SIG-M5 treated with dmso at 0.1 percent for 504 hours (cell line): ENCODE data around the gene MYL7.
A peak's percentile ranks its signal among the peaks of the same experiment; 100 is the strongest.

Source experiments
- DNase-seq: peaks from one replicate; lab custom pipeline; 2025; ENCODE audit not compliant: unreplicated experiment; lab: John Stamatoyannopoulos, UW

MYL7 gene

GRCh38 chr7:44112997-44113763 lies 28.0 kb downstream of the MYL7 start:
- DNase-seq, result no peak

GRCh38 chr7:44112231-44112996 lies 28.7 kb downstream of the MYL7 start:
- DNase-seq, result no peak

- DNase-seq, result no peak
These were observed 29.4 kb downstream of the MYL7 start for GRCh38 chr7:44111761-44112160.

GRCh38 chr7:44110719-44111635 lies 30.2 kb downstream of the MYL7 start:
- no peak for DNase-seq

- DNase-seq, result no peak
These were observed 31.1 kb downstream of the MYL7 start for GRCh38 chr7:44109991-44110390.

- DNase-seq, result no peak
These were observed 32.1 kb downstream of the MYL7 start for GRCh38 chr7:44108768-44109750.

- no peak for DNase-seq
These were observed 33.0 kb downstream of the MYL7 start for GRCh38 chr7:44107961-44108767.

GRCh38 chr7:44107116-44107960 lies 33.8 kb downstream of the MYL7 start:
- DNase-seq, result no peak

GRCh38 chr7:44106311-44107065 lies 34.6 kb downstream of the MYL7 start:
- DNase-seq, result no peak

GRCh38 chr7:44105832-44106231 lies 35.3 kb downstream of the MYL7 start:
- DNase-seq, result peak; percentile 35

- no peak for DNase-seq
These were observed 36.0 kb downstream of the MYL7 start for GRCh38 chr7:44104860-44105771.

- DNase-seq, result no peak
These were observed 36.9 kb downstream of the MYL7 start, which contains the start of gene AEBP1 for GRCh38 chr7:44103923-44104859. TSS of gene AEBP1 (plus strand) at chr7:44104345. CDS start at chr7:44104666, 321 bp downstream.

GRCh38 chr7:44103566-44103922 lies 37.6 kb downstream of the MYL7 start:
- DNase-seq, result no peak

GRCh38 chr7:44102846-44103565 lies 38.1 kb downstream of the MYL7 start:
- DNase-seq, result no peak
